H9 (cell line): ENCODE results near the gene C16orf74. TPM values are rescaled to one million over a fixed set of nuclear protein-coding genes. Genes with fewer than 3 reads are reported as not detected.

Experiments
- DNase-seq: peaks from one replicate; pipeline ENCODE4 v3.0.0-alpha.2; 2017
- H2AFZ ChIP-seq: one replicate; pipeline ENCODE4 v1.6.1; 2013; ENCODE audit warnings: mild to moderate bottlenecking, low read length, control low read depth, moderate library complexity
- H2AK5ac ChIP-seq: 2 replicates; pipeline ENCODE4 v1.6.1; 2013; ENCODE audit warnings: low read length, control low read depth, mixed read lengths; ENCODE audit not compliant: insufficient read length
- H2BK120ac ChIP-seq: one replicate; pipeline ENCODE4 v1.6.1; 2013; ENCODE audit warnings: low read depth, mild to moderate bottlenecking, low read length, control low read depth, inconsistent platforms; ENCODE audit not compliant: poor library complexity, severe bottlenecking
- H2BK12ac ChIP-seq: 2 replicates; pipeline ENCODE4 v1.6.1; 2013; ENCODE audit warnings: low read length, control low read depth, mixed read lengths, low read depth; ENCODE audit not compliant: insufficient read length
- H2BK15ac ChIP-seq: 2 replicates; pipeline ENCODE4 v1.6.1; 2013; ENCODE audit warnings: low read depth, low read length, control low read depth
- H2BK20ac ChIP-seq: one replicate; pipeline ENCODE4 v1.6.1; 2013; ENCODE audit warnings: low read depth, mild to moderate bottlenecking, low read length, control low read depth, inconsistent platforms; ENCODE audit not compliant: poor library complexity, severe bottlenecking
- H2BK5ac ChIP-seq: 2 replicates; pipeline ENCODE4 v1.6.1; 2013; ENCODE audit warnings: low read length, control low read depth, mixed read lengths; ENCODE audit not compliant: insufficient read length
- H3K14ac ChIP-seq: 2 replicates; pipeline ENCODE4 v1.6.1; 2013; ENCODE audit warnings: low read length, control low read depth; ENCODE audit not compliant: insufficient read depth
- H3K18ac ChIP-seq: 2 replicates; pipeline ENCODE4 v1.6.1; 2013; ENCODE audit warnings: low read depth, mild to moderate bottlenecking, mixed read lengths, low read length, control low read depth; ENCODE audit not compliant: insufficient read length
- H3K23ac ChIP-seq: 2 replicates; pipeline ENCODE4 v1.6.1; 2013; ENCODE audit warnings: low read length, control low read depth, mixed read lengths, low read depth; ENCODE audit not compliant: insufficient read length
- H3K23me2 ChIP-seq: 2 replicates; pipeline ENCODE4 v1.6.1; 2013; ENCODE audit warnings: low read depth, mild to moderate bottlenecking, mixed read lengths, low read length, control low read depth; ENCODE audit not compliant: insufficient read length, poor library complexity, severe bottlenecking
- H3K27ac ChIP-seq: 2 replicates; pipeline ENCODE4 v1.5.1; 2013; ENCODE audit warnings: low read length, control low read depth, mixed read lengths, low read depth; ENCODE audit not compliant: insufficient read length
- H3K27me3 ChIP-seq: 2 replicates; pipeline ENCODE4 v1.6.1; 2013; ENCODE audit warnings: low read length, control low read depth, inconsistent platforms; ENCODE audit not compliant: insufficient read depth
- H3K4ac ChIP-seq: 2 replicates; pipeline ENCODE4 v1.6.1; 2013; ENCODE audit warnings: low read depth, mild to moderate bottlenecking, control low read depth, inconsistent platforms, low read length, moderate library complexity
- H3K4me1 ChIP-seq: 2 replicates; pipeline ENCODE4 v1.6.1; 2013; ENCODE audit warnings: low read length, control low read depth, inconsistent platforms; ENCODE audit not compliant: insufficient read depth
- H3K4me2 ChIP-seq: 2 replicates; pipeline ENCODE4 v1.6.1; 2013; ENCODE audit warnings: low read length, control low read depth, mixed read lengths; ENCODE audit not compliant: insufficient read length, insufficient read depth
- H3K56ac ChIP-seq: 2 replicates; pipeline ENCODE4 v1.6.1; 2013; ENCODE audit warnings: low read depth, mild to moderate bottlenecking, mixed read lengths, low read length, control low read depth; ENCODE audit not compliant: insufficient read length
- H3K79me1 ChIP-seq: 2 replicates; pipeline ENCODE4 v1.6.1; 2013; ENCODE audit warnings: low read depth, mild to moderate bottlenecking, moderate library complexity, low read length, control low read depth, inconsistent platforms; ENCODE audit not compliant: insufficient read depth, poor library complexity, severe bottlenecking
- H3K79me2 ChIP-seq: 2 replicates; pipeline ENCODE4 v1.6.1; 2013; ENCODE audit warnings: low read length, control low read depth, inconsistent platforms; ENCODE audit not compliant: insufficient read depth
- H3K9ac ChIP-seq: 2 replicates; pipeline ENCODE4 v1.6.1; 2013; ENCODE audit warnings: low read length, control low read depth, mixed read lengths; ENCODE audit not compliant: insufficient read length; ENCODE audit errors: extremely low read depth
- H3K9me3 ChIP-seq: one replicate; pipeline ENCODE4 v1.6.1; 2013; ENCODE audit warnings: low read depth, low read length, inconsistent platforms; ENCODE audit not compliant: control insufficient read depth
- H3T11ph ChIP-seq: one replicate; pipeline ENCODE4 v1.6.1; 2013; ENCODE audit warnings: mild to moderate bottlenecking, low read length, control low read depth, inconsistent platforms
- H4K20me1 ChIP-seq: one replicate; pipeline ENCODE4 v1.6.1; 2013; ENCODE audit not compliant: control insufficient read depth, insufficient read length, insufficient read depth
- H4K5ac ChIP-seq: 2 replicates; pipeline ENCODE4 v1.6.1; 2013; ENCODE audit warnings: low read depth, mild to moderate bottlenecking, mixed read lengths, low read length, control low read depth; ENCODE audit not compliant: insufficient read length
- H4K8ac ChIP-seq: replicated peaks from 2 replicates; pipeline ENCODE4 v1.6.1; 2013; ENCODE audit warnings: low read length, control low read depth, mixed read lengths, low read depth; ENCODE audit not compliant: insufficient read length
- H4K91ac ChIP-seq: 2 replicates; pipeline ENCODE4 v1.6.1; 2013; ENCODE audit warnings: low read depth, mild to moderate bottlenecking, moderate library complexity, mixed read lengths, low read length, control low read depth; ENCODE audit not compliant: insufficient read length
- H3K27ac Mint-ChIP-seq, 3 experiments: 2 replicates in 2 of 3; 3 replicates in 1 of 3; pipeline ENCODE4 v1.8.0; 2020 to 2021; ENCODE audit warnings: mixed read lengths in 3 of 3, mild to moderate bottlenecking in 1 of 3, moderate library complexity in 1 of 3
- H3K27me3 Mint-ChIP-seq: 2 replicates; pipeline ENCODE4 v1.8.0; 2021; ENCODE audit warnings: low read depth, mild to moderate bottlenecking, moderate library complexity, mixed read lengths
- H3K36me3 Mint-ChIP-seq, 3 experiments: 2 replicates in 2 of 3; 3 replicates in 1 of 3; pipeline ENCODE4 v1.8.0; 2020 to 2021; ENCODE audit warnings: low read depth in 3 of 3, mixed read lengths in 3 of 3; ENCODE audit not compliant: insufficient read depth in 1 of 3
- H3K4me1 Mint-ChIP-seq, 2 experiments: 2 replicates each; pipeline ENCODE4 v1.8.0; 2020; ENCODE audit warnings: mixed read lengths in 2 of 2
- H3K4me3 Mint-ChIP-seq, 2 experiments: 2 replicates in 1 of 2; 3 replicates in 1 of 2; pipeline ENCODE4 v1.8.0; 2020 to 2021; ENCODE audit warnings: mild to moderate bottlenecking in 2 of 2, mixed read lengths in 2 of 2, moderate library complexity in 1 of 2
- H3K9me3 Mint-ChIP-seq, 2 experiments: 2 replicates in 1 of 2; 3 replicates in 1 of 2; pipeline ENCODE4 v1.8.0; 2020; ENCODE audit warnings: mild to moderate bottlenecking in 2 of 2, mixed read lengths in 2 of 2, moderate library complexity in 1 of 2
- CTCF ChIP-seq: fragments of 200-600 bp; sonication (generic); conservative IDR thresholded peaks from 3 replicates; pipeline ENCODE4 v1.8.0; 2021; ENCODE audit warnings: antibody characterized with exemption, mild to moderate bottlenecking
- WGBS: extraction: QIAGEN DNeasy Blood & Tissue Kit; methylation state at CpG from one replicate; pipeline ENCODE4 v1.1.7; 2013; ENCODE audit warnings: missing lambda C conversion rate, low lambda C conversion rate, mixed read lengths; ENCODE audit not compliant: insufficient read length; ENCODE audit errors: extremely low coverage; 5-methylcytosine and 5-hydroxymethylcytosine counted together
- total RNA-seq: library from RNA; stranded (reverse); gene quantifications from 2 replicates; pipeline ENCODE4 v1.2.1, GENCODE V29; 2021

The C16orf74 gene
- total RNA-seq, 1 experiment from 2014 or later: 5.6 TPM

- H2AK5ac ChIP-seq: no peak overlapping the region
- no peak overlapping the region for H3T11ph ChIP-seq
- H3K9me3 ChIP-seq: no peaks in the 10 kb centered on the region
- DNase-seq: no peak
- H4K20me1 ChIP-seq: no peaks in the 10 kb centered on the region
- H3K18ac ChIP-seq: no peak overlapping the region
- Mint-ChIP-seq H3K9me3 (no peaks in the 10 kb centered on the region; a peak in 1 of 5 replicates), H3K36me3 (no peaks in the 10 kb centered on the region), H3K27me3 (peaks cover 26% of the 10 kb centered on the region), H3K4me3 (no peak overlapping the region), H3K4me1 (peaks cover 9 to 14% of the 10 kb centered on the region in 2 experiments), H3K27ac (no peak overlapping the region)
- no peak overlapping the region for H2BK12ac ChIP-seq
- peaks cover 4% of the 10 kb centered on the region for H3K23me2 ChIP-seq
- no peaks in the 10 kb centered on the region for H3K79me2 ChIP-seq
- peaks cover 3% of the 10 kb centered on the region; the same call in 1 of the 2 replicates for H3K4me1 ChIP-seq
- WGBS: no CpG with 5 or more reads among the region's 16 CpGs
- H3K4ac ChIP-seq: no peak overlapping the region
- no peak overlapping the region for H3K27ac ChIP-seq
- no peak overlapping the region for H3K9ac ChIP-seq
- TF ChIP-seq CTCF: no peak
- H4K5ac ChIP-seq: no peak overlapping the region
- H2BK120ac ChIP-seq: no peak overlapping the region
- H3K27me3 ChIP-seq: no peaks in the 10 kb centered on the region
- H3K4me2 ChIP-seq: no peak overlapping the region
- H2BK5ac ChIP-seq: no peak overlapping the region
- H4K8ac ChIP-seq: no peak overlapping the region
- no peak overlapping the region for H3K23ac ChIP-seq
- H2BK15ac ChIP-seq: no peak overlapping the region
- H3K79me1 ChIP-seq: no peaks in the 10 kb centered on the region
- H3K14ac ChIP-seq: no peak overlapping the region
- H3K56ac ChIP-seq: no peak overlapping the region
- H4K91ac ChIP-seq: no peak overlapping the region
- no peak overlapping the region for H2BK20ac ChIP-seq
- H2AFZ ChIP-seq: no peak overlapping the region
Measured at GRCh38 chr16:85696781-85697180, 54.1 kb downstream of the C16orf74 start.
